ENCODE measurements around the gene TMEM63A. TPM values are rescaled to one million over a fixed set of nuclear protein-coding genes. Genes with fewer than 3 reads are reported as not detected.

The TMEM63A gene
- polyA plus RNA-seq, 1 of the 3 experiments (the other 2 are of a cell fraction): 13.5 TPM

DNA sequence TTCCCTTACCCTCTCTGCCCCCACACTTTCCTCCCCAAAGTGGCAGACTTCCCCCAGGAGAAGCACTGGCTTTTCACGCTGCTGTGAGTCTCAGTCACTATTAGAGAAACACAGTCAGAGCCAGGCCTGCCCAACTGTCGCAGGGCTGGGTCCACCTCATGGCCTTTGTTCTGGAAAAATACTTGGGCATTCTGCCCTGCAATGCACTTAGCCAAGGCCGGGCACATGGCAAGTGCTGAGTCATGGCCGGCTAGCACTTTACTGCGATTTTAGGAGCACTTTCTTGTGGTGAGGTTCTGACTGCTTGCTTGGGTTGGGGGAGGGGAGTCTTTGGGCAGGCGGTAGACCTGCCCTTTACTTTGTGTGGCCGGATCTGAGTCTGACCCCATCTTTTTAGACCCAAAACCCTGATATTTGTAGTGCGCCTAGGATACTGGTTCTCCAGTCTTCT is 64.5 kb downstream of the TMEM63A start:
- CTCF ChIA-PET: interaction anchor here (1.1 kb wide), 1 partner anchor 343 kb away, joined by 4 read pairs; no protein-coding TSS in a partner anchor
- Histone ChIP-seq H3K36me3 (replicated peaks in 1 of 2; ENCODE audit: control insufficient read depth in 1 of 2, insufficient read depth in 2 of 2, low read length in 1 of 2) (peaks cover 5 to 9% of the 10 kb centered on the region in 2 experiments), H3K4me3 (ENCODE audit: low read depth in 2 of 2, low read length in 1 of 2) (no peak overlapping the region), H3F3A (replicated peaks; ENCODE audit: insufficient read depth) (peaks cover 3% of the 10 kb centered on the region), H2AFZ (ENCODE audit: low read depth) (no peak overlapping the region), H3K4me2 (no peak overlapping the region), H3K9me2 (no peaks in the 10 kb centered on the region), H3K9ac (peak overlapping the region; percentile 22; the same call in 1 of the 2 replicates), H3K27ac (ENCODE audit: low read depth in 2 of 2, low read length in 1 of 2) (peak overlapping the region in 1 of 2 experiments; percentile 52; a peak in 1 of 4 replicates), H3K27me3 (ENCODE audit: insufficient read depth) (no peaks in the 10 kb centered on the region), H3K9me3 (no peaks in the 10 kb centered on the region), H4K20me1 (ENCODE audit: insufficient read depth) (no peaks in the 10 kb centered on the region), H3K4me1 (ENCODE audit: control insufficient read depth in 1 of 2, insufficient read depth in 2 of 2, low read depth in 1 of 2, low read length in 1 of 2) (peaks cover 17 to 21% of the 10 kb centered on the region in 2 experiments), H3K79me2 (ENCODE audit: insufficient read depth) (peaks cover 4% of the 10 kb centered on the region; the same call in 1 of the 2 replicates)
- 60% methylated on average over 8 of the region's 8 CpGs for WGBS (ENCODE audit: low lambda C conversion rate)
- POLR2A ChIA-PET: interaction anchor here (1.4 kb wide), 1 partner anchor 106 kb away, joined by 4 read pairs; the partner anchor contains the start of gene PYCR2
- no peak for DNase-seq
- TF ChIP-seq GATA2 (CRISPR knock-in tag; IDR thresholded peaks at IDR 0.05): no peak
- TF ChIP-seq NFIC (IDR thresholded peaks at IDR 0.05; ENCODE audit: borderline replicate concordance): peak; percentile 74
- TF ChIP-seq NRF1 (IDR thresholded peaks at IDR 0.05; ENCODE audit: low read depth, low read length): no peak
- TF ChIP-seq, protein P1, sequence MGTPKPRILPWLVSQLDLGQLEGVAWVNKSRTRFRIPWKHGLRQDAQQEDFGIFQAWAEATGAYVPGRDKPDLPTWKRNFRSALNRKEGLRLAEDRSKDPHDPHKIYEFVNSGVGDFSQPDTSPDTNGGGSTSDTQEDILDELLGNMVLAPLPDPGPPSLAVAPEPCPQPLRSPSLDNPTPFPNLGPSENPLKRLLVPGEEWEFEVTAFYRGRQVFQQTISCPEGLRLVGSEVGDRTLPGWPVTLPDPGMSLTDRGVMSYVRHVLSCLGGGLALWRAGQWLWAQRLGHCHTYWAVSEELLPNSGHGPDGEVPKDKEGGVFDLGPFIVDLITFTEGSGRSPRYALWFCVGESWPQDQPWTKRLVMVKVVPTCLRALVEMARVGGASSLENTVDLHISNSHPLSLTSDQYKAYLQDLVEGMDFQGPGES (IDR thresholded peaks at IDR 0.05; ENCODE audit: low read depth, low read length): no peak
- TF ChIP-seq ELF1 (IDR thresholded peaks at IDR 0.05): peak; percentile 9; the same call in 1 of the 2 replicates
- TF ChIP-seq, protein P2, sequence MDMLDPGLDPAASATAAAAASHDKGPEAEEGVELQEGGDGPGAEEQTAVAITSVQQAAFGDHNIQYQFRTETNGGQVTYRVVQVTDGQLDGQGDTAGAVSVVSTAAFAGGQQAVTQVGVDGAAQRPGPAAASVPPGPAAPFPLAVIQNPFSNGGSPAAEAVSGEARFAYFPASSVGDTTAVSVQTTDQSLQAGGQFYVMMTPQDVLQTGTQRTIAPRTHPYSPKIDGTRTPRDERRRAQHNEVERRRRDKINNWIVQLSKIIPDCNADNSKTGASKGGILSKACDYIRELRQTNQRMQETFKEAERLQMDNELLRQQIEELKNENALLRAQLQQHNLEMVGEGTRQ (IDR thresholded peaks at IDR 0.05; ENCODE audit: borderline replicate concordance, low read depth, low read length): no peak
- TF ChIP-seq EZH2phosphoT487 (IDR thresholded peaks at IDR 0.05; ENCODE audit: borderline replicate concordance, low read depth): no peak
- TF ChIP-seq, protein P3, sequence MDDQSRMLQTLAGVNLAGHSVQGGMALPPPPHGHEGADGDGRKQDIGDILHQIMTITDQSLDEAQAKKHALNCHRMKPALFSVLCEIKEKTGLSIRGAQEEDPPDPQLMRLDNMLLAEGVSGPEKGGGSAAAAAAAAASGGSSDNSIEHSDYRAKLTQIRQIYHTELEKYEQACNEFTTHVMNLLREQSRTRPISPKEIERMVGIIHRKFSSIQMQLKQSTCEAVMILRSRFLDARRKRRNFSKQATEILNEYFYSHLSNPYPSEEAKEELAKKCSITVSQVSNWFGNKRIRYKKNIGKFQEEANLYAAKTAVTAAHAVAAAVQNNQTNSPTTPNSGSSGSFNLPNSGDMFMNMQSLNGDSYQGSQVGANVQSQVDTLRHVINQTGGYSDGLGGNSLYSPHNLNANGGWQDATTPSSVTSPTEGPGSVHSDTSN (IDR thresholded peaks at IDR 0.05): no peak
- TF ChIP-seq SIN3A (IDR thresholded peaks at IDR 0.05; ENCODE audit: borderline replicate concordance, low read depth, low read length): no peak
- TF ChIP-seq FOSL2 (IDR thresholded peaks at IDR 0.05; ENCODE audit: borderline replicate concordance, low read depth): peak; percentile 55; the same call in 1 of the 2 replicates
- TF ChIP-seq SMC3 (IDR thresholded peaks at IDR 0.05; ENCODE audit: low read depth, low read length): no peak
- TF ChIP-seq RFX5 (IDR thresholded peaks at IDR 0.05; ENCODE audit: low read length): no peak
- TF ChIP-seq RXRA (IDR thresholded peaks at IDR 0.05; ENCODE audit: borderline replicate concordance, low read depth): no peak
- no peak for TF ChIP-seq FOXJ3 (CRISPR knock-in tag; IDR thresholded peaks at IDR 0.05)
- no peak for TF ChIP-seq MEF2A (IDR thresholded peaks at IDR 0.05; ENCODE audit: borderline replicate concordance, low read depth)
- TF ChIP-seq, protein P4, sequence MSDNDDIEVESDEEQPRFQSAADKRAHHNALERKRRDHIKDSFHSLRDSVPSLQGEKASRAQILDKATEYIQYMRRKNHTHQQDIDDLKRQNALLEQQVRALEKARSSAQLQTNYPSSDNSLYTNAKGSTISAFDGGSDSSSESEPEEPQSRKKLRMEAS (IDR thresholded peaks at IDR 0.05; ENCODE audit: low read depth): peak; percentile 99
- peak; percentile 58; the same call in 1 of the 2 replicates for TF ChIP-seq JUND (IDR thresholded peaks at IDR 0.05)
- TF ChIP-seq, protein P5, sequence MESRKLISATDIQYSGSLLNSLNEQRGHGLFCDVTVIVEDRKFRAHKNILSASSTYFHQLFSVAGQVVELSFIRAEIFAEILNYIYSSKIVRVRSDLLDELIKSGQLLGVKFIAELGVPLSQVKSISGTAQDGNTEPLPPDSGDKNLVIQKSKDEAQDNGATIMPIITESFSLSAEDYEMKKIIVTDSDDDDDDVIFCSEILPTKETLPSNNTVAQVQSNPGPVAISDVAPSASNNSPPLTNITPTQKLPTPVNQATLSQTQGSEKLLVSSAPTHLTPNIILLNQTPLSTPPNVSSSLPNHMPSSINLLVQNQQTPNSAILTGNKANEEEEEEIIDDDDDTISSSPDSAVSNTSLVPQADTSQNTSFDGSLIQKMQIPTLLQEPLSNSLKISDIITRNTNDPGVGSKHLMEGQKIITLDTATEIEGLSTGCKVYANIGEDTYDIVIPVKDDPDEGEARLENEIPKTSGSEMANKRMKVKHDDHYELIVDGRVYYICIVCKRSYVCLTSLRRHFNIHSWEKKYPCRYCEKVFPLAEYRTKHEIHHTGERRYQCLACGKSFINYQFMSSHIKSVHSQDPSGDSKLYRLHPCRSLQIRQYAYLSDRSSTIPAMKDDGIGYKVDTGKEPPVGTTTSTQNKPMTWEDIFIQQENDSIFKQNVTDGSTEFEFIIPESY (IDR thresholded peaks at IDR 0.05; ENCODE audit: borderline replicate concordance, low read depth): no peak
- TF ChIP-seq RCOR1 (IDR thresholded peaks at IDR 0.05; ENCODE audit: low read length): no peak
- no peak for TF ChIP-seq GABPA (IDR thresholded peaks at IDR 0.05; ENCODE audit: low read depth)
- TF ChIP-seq, protein P6, sequence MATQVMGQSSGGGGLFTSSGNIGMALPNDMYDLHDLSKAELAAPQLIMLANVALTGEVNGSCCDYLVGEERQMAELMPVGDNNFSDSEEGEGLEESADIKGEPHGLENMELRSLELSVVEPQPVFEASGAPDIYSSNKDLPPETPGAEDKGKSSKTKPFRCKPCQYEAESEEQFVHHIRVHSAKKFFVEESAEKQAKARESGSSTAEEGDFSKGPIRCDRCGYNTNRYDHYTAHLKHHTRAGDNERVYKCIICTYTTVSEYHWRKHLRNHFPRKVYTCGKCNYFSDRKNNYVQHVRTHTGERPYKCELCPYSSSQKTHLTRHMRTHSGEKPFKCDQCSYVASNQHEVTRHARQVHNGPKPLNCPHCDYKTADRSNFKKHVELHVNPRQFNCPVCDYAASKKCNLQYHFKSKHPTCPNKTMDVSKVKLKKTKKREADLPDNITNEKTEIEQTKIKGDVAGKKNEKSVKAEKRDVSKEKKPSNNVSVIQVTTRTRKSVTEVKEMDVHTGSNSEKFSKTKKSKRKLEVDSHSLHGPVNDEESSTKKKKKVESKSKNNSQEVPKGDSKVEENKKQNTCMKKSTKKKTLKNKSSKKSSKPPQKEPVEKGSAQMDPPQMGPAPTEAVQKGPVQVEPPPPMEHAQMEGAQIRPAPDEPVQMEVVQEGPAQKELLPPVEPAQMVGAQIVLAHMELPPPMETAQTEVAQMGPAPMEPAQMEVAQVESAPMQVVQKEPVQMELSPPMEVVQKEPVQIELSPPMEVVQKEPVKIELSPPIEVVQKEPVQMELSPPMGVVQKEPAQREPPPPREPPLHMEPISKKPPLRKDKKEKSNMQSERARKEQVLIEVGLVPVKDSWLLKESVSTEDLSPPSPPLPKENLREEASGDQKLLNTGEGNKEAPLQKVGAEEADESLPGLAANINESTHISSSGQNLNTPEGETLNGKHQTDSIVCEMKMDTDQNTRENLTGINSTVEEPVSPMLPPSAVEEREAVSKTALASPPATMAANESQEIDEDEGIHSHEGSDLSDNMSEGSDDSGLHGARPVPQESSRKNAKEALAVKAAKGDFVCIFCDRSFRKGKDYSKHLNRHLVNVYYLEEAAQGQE (IDR thresholded peaks at IDR 0.05; ENCODE audit: low read depth, low read length): no peak
- TF ChIP-seq TCF12 (IDR thresholded peaks at IDR 0.05): peak; percentile 64
- peak; percentile 25; the same call in 1 of the 2 replicates for TF ChIP-seq TEAD4 (IDR thresholded peaks at IDR 0.05; ENCODE audit: borderline replicate concordance, insufficient read depth)
- no peak for TF ChIP-seq POLR2AphosphoS5 (IDR thresholded peaks at IDR 0.05; ENCODE audit: low read depth, low read length)
- no peak for TF ChIP-seq CHD2 (IDR thresholded peaks at IDR 0.05; ENCODE audit: low read length, partially characterized antibody)
- no peak for TF ChIP-seq YY1 (IDR thresholded peaks at IDR 0.05; ENCODE audit: low read depth)
- TF ChIP-seq FOXM1 (IDR thresholded peaks at IDR 0.05; ENCODE audit: low read depth): no peak

Data from SK-N-SH (cell line).